GM21515 (cell line): ENCODE measurements around the gene HORMAD2.
"Not testable (repeated sequence)": the region's sequence is repeated elsewhere in the genome, so short reads cannot be mapped to it uniquely, and the experiment has no call there.

Source experiments
- ATAC-seq: cut with Tn5 transposase; IDR thresholded peaks from one replicate; pipeline ENCODE4 v1.9.1; 2021; ENCODE audit not compliant: unreplicated experiment

Gene HORMAD2

GRCh38 chr22:30187529-30188407, 107.5 kb downstream of the HORMAD2 start:
- no peak for ATAC-seq

DNA sequence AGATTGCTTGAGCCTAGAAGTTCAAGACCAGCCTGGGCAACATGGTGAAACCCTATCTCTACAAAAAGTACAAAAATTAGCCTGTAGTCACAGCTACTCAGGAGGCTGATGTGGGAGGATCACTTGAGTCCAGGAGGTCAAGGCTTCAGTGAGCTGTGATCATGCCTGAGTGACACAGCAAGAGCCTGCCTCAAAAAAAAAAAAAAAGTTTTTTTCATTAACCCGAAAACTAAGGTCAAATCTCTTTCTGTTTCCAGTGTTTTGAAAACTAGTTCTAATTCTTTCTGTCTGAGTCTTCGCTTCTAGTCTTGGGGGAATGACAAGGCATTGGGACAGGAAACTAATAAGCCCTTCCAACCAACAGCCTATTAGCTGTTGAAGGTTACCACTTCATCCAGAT, 108.6 kb downstream of the HORMAD2 start:
- no peak for ATAC-seq

GRCh38 chr22:30190574-30190973, 110.3 kb downstream of the HORMAD2 start:
- ATAC-seq = no peak

GRCh38 chr22:30191040-30191701, 110.9 kb downstream of the HORMAD2 start:
- ATAC-seq = no peak

DNA sequence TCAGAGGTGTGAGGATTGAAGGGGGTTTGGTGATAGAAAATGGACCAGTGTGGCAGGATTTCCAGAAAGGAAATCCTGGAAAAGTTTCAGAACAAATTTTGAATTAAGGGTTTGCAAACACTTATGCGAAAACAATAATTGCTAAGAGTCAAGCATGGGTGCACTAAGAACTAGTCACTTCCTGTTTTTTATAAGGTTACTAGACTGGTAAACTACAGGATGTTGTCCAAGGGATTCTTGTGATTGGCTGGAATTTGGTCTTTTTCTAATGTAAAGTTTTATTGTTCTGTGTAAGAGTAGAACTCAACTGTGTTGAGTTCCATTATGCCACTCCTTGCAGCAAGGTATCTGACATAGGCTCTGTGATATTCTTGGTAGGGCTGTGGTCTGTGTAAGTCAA, 112.2 kb downstream of the HORMAD2 start:
- no peak for ATAC-seq

DNA sequence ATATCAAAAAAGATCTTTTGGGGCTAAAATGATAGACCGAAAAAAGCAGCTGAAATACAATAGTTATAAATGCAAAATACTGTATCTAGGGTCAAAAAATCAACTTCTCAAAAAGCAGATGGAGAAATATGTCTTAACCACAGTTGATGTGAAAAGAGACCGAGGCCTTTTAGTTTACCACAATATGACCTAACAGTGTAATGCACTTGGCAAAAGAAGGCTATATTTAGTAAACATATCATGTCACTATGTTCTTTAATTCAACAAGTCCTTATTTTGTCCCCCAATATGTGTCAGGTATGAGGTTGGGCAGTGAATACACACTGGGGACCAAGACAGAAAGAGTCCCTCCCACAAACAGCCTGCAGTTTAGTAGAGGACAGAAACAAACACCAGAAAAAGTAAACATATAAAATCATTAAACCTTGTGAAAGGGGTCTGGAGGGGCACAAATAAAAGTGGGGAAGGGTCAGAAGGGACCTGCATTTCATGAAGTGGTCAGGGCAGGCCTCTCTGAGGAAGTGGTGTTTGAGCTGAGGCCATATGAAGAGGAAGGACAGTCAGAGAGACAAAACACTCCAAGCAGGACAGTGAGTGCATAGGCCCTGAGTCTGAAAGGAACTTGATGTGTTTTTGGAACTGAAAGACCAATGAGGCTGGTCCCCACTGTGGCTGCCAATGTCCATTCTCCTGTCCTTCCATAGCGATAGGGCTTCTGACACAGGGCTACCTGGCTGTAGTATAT, 112.9 kb downstream of the HORMAD2 start:
- no peak for ATAC-seq

GRCh38 chr22:30195245-30196140, 115.2 kb downstream of the HORMAD2 start:
- no peak for ATAC-seq

- ATAC-seq = no peak
Measured at GRCh38 chr22:30196141-30196879, 116.0 kb downstream of the HORMAD2 start.

DNA sequence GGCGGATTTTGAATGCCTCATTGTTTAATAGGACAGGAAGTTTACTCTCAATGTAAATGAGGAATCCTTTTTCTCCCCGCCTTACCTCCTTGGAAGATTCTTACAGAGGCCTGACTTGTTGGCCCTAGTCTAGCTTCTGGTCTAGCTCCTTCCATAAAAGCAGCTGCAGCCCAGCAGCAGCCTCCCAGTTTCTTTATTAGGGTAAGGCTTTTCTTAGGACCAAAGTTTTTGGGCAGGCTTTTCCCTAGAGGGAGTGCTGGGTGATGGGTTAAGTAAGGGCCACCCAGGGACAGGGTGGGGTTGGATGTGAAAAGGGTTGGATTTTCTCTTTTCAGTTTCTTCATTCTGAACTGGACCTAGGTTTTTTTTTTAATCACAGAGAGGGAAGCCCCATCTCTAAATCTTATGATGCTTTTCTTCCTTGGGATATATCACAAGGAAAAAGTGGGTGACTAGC, 116.6 kb downstream of the HORMAD2 start:
- ATAC-seq = no peak

GRCh38 chr22:30197389-30197788, 117.1 kb downstream of the HORMAD2 start:
- ATAC-seq = no peak

GRCh38 chr22:30198152-30198825, 118.0 kb downstream of the HORMAD2 start:
- ATAC-seq = no peak

DNA sequence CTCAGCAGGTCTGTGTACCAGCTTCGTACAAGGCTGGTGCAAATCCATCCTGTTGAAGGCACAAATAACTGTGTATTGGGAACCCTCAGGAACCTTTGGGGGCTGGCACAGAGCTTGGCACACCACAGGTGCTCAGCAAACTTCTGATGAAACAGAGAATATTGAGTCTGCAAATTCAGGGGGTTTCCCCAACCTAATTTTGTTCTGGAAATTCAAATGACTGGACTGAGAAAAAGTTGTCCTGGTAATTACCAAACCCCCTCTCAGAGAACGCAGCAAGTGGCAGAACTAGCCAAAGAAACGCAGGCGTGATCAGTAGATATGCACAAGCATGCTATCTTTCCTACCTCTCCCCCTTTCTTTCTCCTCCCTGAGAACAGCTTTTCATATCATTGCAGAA, 118.7 kb downstream of the HORMAD2 start:
- no peak for ATAC-seq

DNA sequence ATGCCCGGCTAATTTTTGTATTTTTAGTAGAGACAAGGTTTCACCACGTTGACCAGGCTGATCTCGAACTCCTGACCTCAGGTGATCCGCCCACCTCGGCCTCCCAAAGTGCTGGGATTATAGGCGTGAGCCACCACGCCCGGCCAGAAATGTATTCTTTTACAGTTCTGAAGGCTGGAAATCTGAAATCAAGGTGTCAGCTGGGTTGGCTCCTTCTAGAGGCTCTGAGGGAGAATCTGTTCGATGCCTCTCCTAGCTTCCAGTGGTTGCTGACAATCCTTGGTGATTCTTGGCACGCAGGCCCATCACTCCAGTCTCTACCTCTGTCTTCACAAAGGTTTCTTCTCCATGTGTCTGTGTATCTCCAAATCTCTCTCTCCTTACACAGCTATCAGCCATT, 120.6 kb downstream of the HORMAD2 start:
- not testable (repeated sequence) for ATAC-seq

DNA sequence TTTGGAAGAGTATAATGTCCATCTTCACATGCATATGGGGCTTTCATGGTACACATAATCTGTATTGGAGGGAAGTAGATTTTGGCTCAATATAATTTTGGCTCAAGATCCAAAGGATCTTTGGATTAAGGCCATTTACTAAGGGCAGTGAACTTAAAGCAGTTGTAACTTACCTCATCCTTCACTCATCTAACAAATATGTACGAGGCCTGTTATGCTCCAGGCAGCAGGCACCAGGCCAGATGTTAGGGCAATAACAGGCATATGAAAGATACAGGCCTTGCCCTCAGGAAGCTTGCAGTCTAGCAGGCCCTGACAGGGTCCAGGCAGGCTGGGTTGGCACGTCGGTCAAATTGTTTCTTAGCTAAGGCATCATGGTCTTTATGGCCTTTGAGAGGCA, 121.7 kb downstream of the HORMAD2 start:
- ATAC-seq = no peak

GRCh38 chr22:30202531-30203006, 122.3 kb downstream of the HORMAD2 start:
- ATAC-seq = no peak

DNA sequence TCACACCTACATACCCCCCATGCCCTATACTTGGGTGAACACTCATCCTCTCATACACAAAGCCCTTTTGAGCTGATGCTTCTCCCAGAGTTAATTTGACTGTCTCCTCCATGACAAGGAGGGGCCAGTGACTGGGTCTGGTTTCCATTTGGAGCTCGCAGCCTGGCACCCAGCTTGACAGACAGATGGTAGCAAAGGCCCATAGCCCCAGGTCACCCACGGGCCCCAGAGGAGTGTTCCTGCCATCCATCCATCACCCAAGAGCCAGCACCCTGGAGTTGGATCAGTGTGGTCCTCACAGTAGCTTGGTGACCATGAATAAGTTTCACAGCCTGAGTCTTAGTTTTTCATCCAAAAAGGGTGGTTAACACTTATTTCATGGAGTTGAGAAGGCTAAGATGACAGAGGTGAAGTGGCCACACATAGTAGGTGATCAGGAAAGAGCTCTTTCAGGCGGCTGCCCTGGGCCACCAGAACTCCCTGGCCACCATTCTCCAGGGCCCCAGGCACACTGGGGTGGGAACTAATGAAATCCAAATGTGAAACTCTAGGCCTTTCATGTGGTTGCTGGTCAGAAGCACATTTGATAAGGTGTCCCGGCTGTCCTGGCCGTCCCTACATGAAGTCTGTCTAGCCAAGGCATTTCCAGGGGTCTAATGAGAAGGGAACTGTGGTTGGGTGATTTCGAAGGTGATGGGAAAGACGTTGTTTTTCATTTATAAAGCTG, 123.9 kb downstream of the HORMAD2 start:
- ATAC-seq = no peak

DNA sequence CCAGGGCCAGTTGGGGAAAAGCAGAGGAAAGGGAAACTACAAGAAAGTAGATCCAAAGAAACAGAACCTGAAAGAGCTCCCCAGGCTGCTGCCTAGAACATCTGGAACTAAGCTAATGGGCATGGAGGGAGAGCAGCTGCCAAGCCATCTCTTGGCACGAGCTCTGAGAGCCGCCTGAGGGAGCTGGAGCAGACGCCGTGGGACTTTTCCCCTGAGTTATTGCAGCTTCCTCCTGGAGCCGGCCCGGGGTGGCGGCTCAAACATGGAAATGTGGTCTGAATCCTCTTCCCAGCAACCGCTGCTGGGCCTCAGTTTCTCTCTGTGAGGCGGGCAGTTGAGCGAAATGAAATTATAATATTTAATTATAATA, 124.5 kb downstream of the HORMAD2 start:
- ATAC-seq = no peak

GRCh38 chr22:30205281-30206115, 125.2 kb downstream of the HORMAD2 start:
- ATAC-seq = no peak
